GM12892 (cell line): ENCODE results near the gene DNAH10.

Experiments
- POLR2A ChIP-seq: IDR thresholded peaks from 2 replicates; pipeline ENCODE4 v1.6.1; 2011; ENCODE audit warnings: low read depth, low read length, control low read depth
- POLR2AphosphoS5 ChIP-seq: IDR thresholded peaks from 2 replicates; pipeline ENCODE4 v1.6.1; 2011; ENCODE audit warnings: low read depth, low read length, control low read depth

GRCh38 chr12:123744836-123745235, 17.3 kb upstream of the DNAH10 start:
- no peak for TF ChIP-seq POLR2A
- TF ChIP-seq POLR2AphosphoS5, result no peak
